Endothelial cell (in vitro differentiated cells): ENCODE data around the gene HLA-DOA. TPM values are rescaled to one million over a fixed set of nuclear protein-coding genes. Genes with fewer than 3 reads are reported as not detected.
A peak's percentile ranks its signal among the peaks of the same experiment; 100 is the strongest.

Experiments used
- DNase-seq: peaks from one replicate; pipeline ENCODE4 v3.0.0; 2021; ENCODE audit warnings: low spot score
- H3K27ac Mint-ChIP-seq: one replicate; pipeline ENCODE4 v1.8.0; 2021; ENCODE audit warnings: mixed read lengths, inconsistent platforms; ENCODE audit not compliant: unreplicated experiment
- H3K27me3 Mint-ChIP-seq: one replicate; pipeline ENCODE4 v1.8.0; 2021; ENCODE audit warnings: mild to moderate bottlenecking, moderate library complexity, mixed read lengths, inconsistent platforms; ENCODE audit not compliant: unreplicated experiment
- H3K36me3 Mint-ChIP-seq: one replicate; pipeline ENCODE4 v1.8.0; 2021; ENCODE audit warnings: mild to moderate bottlenecking, low read depth, mixed read lengths, inconsistent platforms; ENCODE audit not compliant: unreplicated experiment
- H3K4me1 Mint-ChIP-seq: one replicate; pipeline ENCODE4 v1.8.0; 2021; ENCODE audit warnings: mild to moderate bottlenecking, mixed read lengths, inconsistent platforms; ENCODE audit not compliant: unreplicated experiment
- H3K4me3 Mint-ChIP-seq: one replicate; pipeline ENCODE4 v1.8.0; 2021; ENCODE audit warnings: mild to moderate bottlenecking, mixed read lengths, inconsistent platforms; ENCODE audit not compliant: unreplicated experiment
- H3K9me3 Mint-ChIP-seq: one replicate; pipeline ENCODE4 v1.8.0; 2021; ENCODE audit warnings: mixed read lengths, inconsistent platforms; ENCODE audit not compliant: unreplicated experiment
- CTCF ChIP-seq: fragments of 200-600 bp; sonication (generic); IDR thresholded peaks from one replicate; pipeline ENCODE4 v1.5.0; 2021; ENCODE audit warnings: antibody characterized with exemption; ENCODE audit not compliant: unreplicated experiment
- total RNA-seq: library from RNA; stranded (reverse); fragmentation: NEBNext Ultra II Directional; extraction: Animal tissue kit (Norgen Biotek cat#: 25700); gene quantifications from one replicate; pipeline ENCODE4 v1.2.1, GENCODE V29; 2021; ENCODE audit not compliant: unreplicated experiment

HLA-DOA gene
- total RNA-seq, 1 donor from 2014 or later = 7.3 TPM

DNA sequence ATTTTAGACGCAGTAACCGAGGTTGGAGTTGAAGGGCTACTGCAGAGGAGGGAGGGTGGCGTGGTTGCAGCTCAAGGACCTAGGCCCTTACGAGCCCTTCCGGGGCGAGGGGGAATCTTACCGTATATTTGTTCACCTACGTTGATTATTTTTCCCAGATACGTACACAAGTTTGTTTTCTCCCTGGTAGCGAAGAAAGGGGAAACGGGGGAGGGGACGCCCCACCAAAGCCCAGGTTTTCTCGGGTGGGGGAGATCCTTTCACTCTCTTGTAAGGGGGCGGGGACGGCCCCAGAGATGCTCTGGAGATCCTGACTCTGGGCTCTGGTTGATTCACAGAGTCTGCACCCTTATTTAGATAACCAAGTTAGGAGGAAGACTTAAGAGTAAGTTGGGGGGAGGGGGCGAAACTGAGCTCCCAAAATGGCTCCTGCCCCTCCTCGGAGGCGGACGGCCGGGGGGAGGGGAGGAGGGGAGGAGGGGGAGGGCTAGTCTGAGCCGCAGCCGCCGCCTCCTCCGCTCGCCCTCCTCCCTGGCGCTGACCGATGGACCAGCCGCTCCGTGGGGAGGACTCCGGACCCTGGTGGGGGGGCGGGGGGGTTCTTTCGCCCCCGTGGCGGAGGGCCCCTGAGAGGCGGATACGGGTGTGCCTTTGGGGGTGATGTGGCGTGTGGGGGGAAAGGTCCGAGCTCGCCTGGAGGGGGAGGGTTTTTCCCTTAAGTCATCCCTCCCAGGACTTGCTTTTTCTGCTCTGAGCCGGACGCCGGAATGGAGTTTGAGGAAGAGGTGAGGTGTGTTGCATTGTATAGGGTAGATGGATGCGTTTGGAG is 38.8 kb downstream of the HLA-DOA start:
- Mint-ChIP-seq H3K36me3 (peaks cover 45% of the 10 kb centered on the region), H3K4me3 (peak overlapping the region; percentile 100), H3K27me3 (peaks cover 18% of the 10 kb centered on the region), H3K9me3 (no peaks in the 10 kb centered on the region), H3K27ac (peak overlapping the region; percentile 100), H3K4me1 (peaks cover 55% of the 10 kb centered on the region)
- TF ChIP-seq CTCF = no peak
- peak; percentile 84 for DNase-seq

DNA sequence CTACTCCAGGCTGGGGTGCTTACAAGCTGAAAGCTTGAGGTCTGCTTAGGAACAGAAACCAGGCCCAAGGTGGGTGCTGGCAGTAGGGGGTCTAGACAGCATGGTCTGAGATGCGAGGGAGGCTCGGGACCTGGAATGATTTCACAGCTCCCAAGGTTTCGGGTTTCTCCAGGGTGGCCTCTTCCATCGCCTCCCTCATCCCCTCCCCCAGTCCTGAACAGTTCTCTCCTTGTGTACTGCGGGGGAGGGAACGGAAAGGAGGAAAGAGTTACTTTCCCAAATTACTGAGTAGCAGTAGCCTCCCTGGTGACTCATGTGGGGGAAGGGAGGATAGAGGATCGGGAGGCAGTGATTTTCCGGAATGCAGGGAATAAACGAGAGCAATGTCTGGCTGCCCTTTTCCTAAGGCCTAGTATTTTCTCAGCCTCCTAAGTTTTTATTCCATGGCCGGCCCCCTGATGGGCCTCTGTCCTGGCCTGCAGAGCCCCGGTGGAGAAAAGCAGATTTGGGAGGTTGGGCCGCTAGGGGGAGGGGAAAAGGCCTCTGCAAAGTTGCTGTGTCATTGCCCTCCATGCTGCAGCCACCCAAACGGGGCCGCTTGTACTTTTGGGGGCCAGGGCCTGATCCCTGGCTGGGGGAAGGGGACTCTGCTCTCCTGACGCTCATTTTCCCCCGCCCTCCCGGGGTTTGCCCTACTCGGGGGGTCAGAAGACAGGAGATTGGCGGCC is 39.5 kb downstream of the HLA-DOA start:
- Mint-ChIP-seq H3K9me3 (no peaks in the 10 kb centered on the region), H3K27me3 (peaks cover 18% of the 10 kb centered on the region), H3K4me3 (peak overlapping the region; percentile 97), H3K27ac (peak overlapping the region; percentile 100), H3K4me1 (peaks cover 55% of the 10 kb centered on the region), H3K36me3 (peaks cover 37% of the 10 kb centered on the region)
- peak; percentile 75 for DNase-seq
- TF ChIP-seq CTCF = no peak

DNA sequence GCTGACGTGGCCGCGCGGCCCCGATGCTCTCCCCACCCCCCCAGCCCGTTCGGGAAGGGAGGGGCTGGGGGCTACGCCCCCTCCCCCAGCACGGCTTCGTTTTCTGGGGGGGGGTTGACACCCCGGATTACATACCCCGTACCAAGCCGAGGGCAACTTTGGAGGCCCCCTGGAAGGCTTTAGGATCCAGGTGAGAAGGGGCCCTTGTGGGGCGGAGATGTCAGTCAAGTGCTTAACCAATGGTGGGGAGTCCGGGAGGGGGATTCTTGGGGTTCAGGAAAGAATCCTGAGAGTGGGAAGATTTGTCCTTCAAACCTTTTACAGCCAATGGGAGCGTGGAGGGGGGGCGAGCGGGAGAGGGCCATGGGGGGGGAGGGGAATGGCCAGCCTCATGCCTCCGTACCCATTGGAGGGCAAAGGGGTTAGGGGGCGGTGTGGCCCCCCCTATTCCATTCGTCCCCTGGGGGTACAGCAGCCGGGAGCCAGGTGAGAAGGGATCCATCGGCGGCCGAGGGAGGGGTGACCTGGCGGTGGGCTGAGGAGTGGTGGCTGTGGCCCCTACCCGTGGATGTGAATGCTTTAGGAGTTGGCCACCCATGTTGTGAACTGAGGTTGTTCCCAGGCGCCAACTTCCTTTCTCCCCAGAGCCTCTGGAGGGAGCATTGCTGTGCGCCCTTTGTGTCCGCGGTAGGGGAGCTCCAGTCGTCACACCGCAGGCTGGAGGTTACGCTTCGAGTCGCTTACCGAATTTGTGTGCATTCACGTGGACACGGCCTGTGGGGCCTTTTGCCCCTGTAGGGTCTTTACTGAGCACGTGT is 40.3 kb downstream of the HLA-DOA start:
- Mint-ChIP-seq H3K9me3 (no peaks in the 10 kb centered on the region), H3K4me3 (peak overlapping the region; percentile 97), H3K27ac (peak overlapping the region; percentile 100), H3K4me1 (peaks cover 54% of the 10 kb centered on the region), H3K27me3 (peaks cover 18% of the 10 kb centered on the region), H3K36me3 (peaks cover 29% of the 10 kb centered on the region)
- peak; percentile 53 for DNase-seq
- TF ChIP-seq CTCF = no peak

- Mint-ChIP-seq H3K4me1 (peaks cover 49% of the 10 kb centered on the region), H3K9me3 (no peaks in the 10 kb centered on the region), H3K36me3 (peaks cover 21% of the 10 kb centered on the region), H3K27ac (peak within 1 kb of the TSS; percentile 100), H3K27me3 (peaks cover 12% of the 10 kb centered on the region), H3K4me3 (peak within 1 kb of the TSS; percentile 97)
- no peak for TF ChIP-seq CTCF
- peak; percentile 95 for DNase-seq
Measured at GRCh38 chr6:32968093-32968866, 41.1 kb downstream of the HLA-DOA start, which contains the start of gene BRD2. BRD2 (plus strand) TSS chr6:32968594; CDS start chr6:32972899, 4,305 bp downstream.
